ENCODE measurements around the gene NEURL3. TPM values are rescaled to one million over a fixed set of nuclear protein-coding genes. Genes with fewer than 3 reads are reported as not detected.
"Not testable (repeated sequence)": the region's sequence is repeated elsewhere in the genome, so short reads cannot be mapped to it uniquely, and the experiment has no call there.

The NEURL3 gene
- total RNA-seq, 1 experiment from 2014 or later: not detected

GRCh38 chr2:96489663-96490062, 15.5 kb downstream of the NEURL3 start:
- DNase-seq (ENCODE audit: extremely low read depth, low read depth): no peak

- no peak for DNase-seq (ENCODE audit: extremely low read depth, low read depth)
Observed at GRCh38 chr2:96489261-96489660, 15.9 kb downstream of the NEURL3 start.

- no peak for DNase-seq (ENCODE audit: extremely low read depth, low read depth)
Observed at GRCh38 chr2:96486696-96487095, 18.5 kb downstream of the NEURL3 start.

GRCh38 chr2:96485751-96486651, 19.2 kb downstream of the NEURL3 start:
- peak; percentile 12 for DNase-seq (ENCODE audit: extremely low read depth, low read depth)

GRCh38 chr2:96485350-96485749, 19.8 kb downstream of the NEURL3 start:
- no peak for DNase-seq (ENCODE audit: extremely low read depth, low read depth)

GRCh38 chr2:96484091-96484490, 21.1 kb downstream of the NEURL3 start:
- no peak for DNase-seq (ENCODE audit: extremely low read depth, low read depth)

GRCh38 chr2:96477458-96477857, 27.7 kb downstream of the NEURL3 start:
- DNase-seq (ENCODE audit: extremely low read depth, low read depth): no peak

- no peak for DNase-seq (ENCODE audit: extremely low read depth, low read depth)
Observed at GRCh38 chr2:96471772-96472171, 33.4 kb downstream of the NEURL3 start.

GRCh38 chr2:96470636-96471035, 34.5 kb downstream of the NEURL3 start:
- peak; percentile 26 for DNase-seq (ENCODE audit: extremely low read depth, low read depth)

- DNase-seq (ENCODE audit: extremely low read depth, low read depth): no peak
Observed at GRCh38 chr2:96470109-96470508, 35.0 kb downstream of the NEURL3 start.

- no peak for DNase-seq (ENCODE audit: extremely low read depth, low read depth)
Observed at GRCh38 chr2:96468904-96469303, 36.3 kb downstream of the NEURL3 start.

GRCh38 chr2:96464651-96465050, 40.5 kb downstream of the NEURL3 start:
- DNase-seq (ENCODE audit: extremely low read depth, low read depth): no peak

- DNase-seq (ENCODE audit: extremely low read depth, low read depth): no peak
Observed at GRCh38 chr2:96464061-96464460, 41.1 kb downstream of the NEURL3 start.

- no peak for DNase-seq (ENCODE audit: extremely low read depth, low read depth)
Observed at GRCh38 chr2:96463119-96463518, 42.0 kb downstream of the NEURL3 start.

GRCh38 chr2:96461616-96462015, 43.5 kb downstream of the NEURL3 start:
- DNase-seq (ENCODE audit: extremely low read depth, low read depth): not testable (repeated sequence)

GRCh38 chr2:96452053-96452452, 53.1 kb downstream of the NEURL3 start:
- no peak for DNase-seq (ENCODE audit: extremely low read depth, low read depth)

- DNase-seq (ENCODE audit: extremely low read depth, low read depth): no peak
Observed at GRCh38 chr2:96449637-96450036, 55.5 kb downstream of the NEURL3 start.

GRCh38 chr2:96449174-96449573, 56.0 kb downstream of the NEURL3 start:
- no peak for DNase-seq (ENCODE audit: extremely low read depth, low read depth)

- no peak for DNase-seq (ENCODE audit: extremely low read depth, low read depth)
Observed at GRCh38 chr2:96447726-96448125, 57.4 kb downstream of the NEURL3 start.

All from NCI-H460 (cell line).